H9 (cell line): Measurements from ENCODE around the gene NSMCE3. TPM values are rescaled to one million over a fixed set of nuclear protein-coding genes. Genes with fewer than 3 reads are reported as not detected.

Source experiments
- DNase-seq: peaks from one replicate; pipeline ENCODE4 v3.0.0-alpha.2; 2017
- H2AFZ ChIP-seq: one replicate; pipeline ENCODE4 v1.6.1; 2013; ENCODE audit warnings: mild to moderate bottlenecking, low read length, control low read depth, moderate library complexity
- H2AK5ac ChIP-seq: 2 replicates; pipeline ENCODE4 v1.6.1; 2013; ENCODE audit warnings: low read length, control low read depth, mixed read lengths; ENCODE audit not compliant: insufficient read length
- H2BK120ac ChIP-seq: one replicate; pipeline ENCODE4 v1.6.1; 2013; ENCODE audit warnings: low read depth, mild to moderate bottlenecking, low read length, control low read depth, inconsistent platforms; ENCODE audit not compliant: poor library complexity, severe bottlenecking
- H2BK12ac ChIP-seq: 2 replicates; pipeline ENCODE4 v1.6.1; 2013; ENCODE audit warnings: low read length, control low read depth, mixed read lengths, low read depth; ENCODE audit not compliant: insufficient read length
- H2BK15ac ChIP-seq: 2 replicates; pipeline ENCODE4 v1.6.1; 2013; ENCODE audit warnings: low read depth, low read length, control low read depth
- H2BK20ac ChIP-seq: one replicate; pipeline ENCODE4 v1.6.1; 2013; ENCODE audit warnings: low read depth, mild to moderate bottlenecking, low read length, control low read depth, inconsistent platforms; ENCODE audit not compliant: poor library complexity, severe bottlenecking
- H2BK5ac ChIP-seq: 2 replicates; pipeline ENCODE4 v1.6.1; 2013; ENCODE audit warnings: low read length, control low read depth, mixed read lengths; ENCODE audit not compliant: insufficient read length
- H3K14ac ChIP-seq: 2 replicates; pipeline ENCODE4 v1.6.1; 2013; ENCODE audit warnings: low read length, control low read depth; ENCODE audit not compliant: insufficient read depth
- H3K18ac ChIP-seq: 2 replicates; pipeline ENCODE4 v1.6.1; 2013; ENCODE audit warnings: low read depth, mild to moderate bottlenecking, mixed read lengths, low read length, control low read depth; ENCODE audit not compliant: insufficient read length
- H3K23ac ChIP-seq: 2 replicates; pipeline ENCODE4 v1.6.1; 2013; ENCODE audit warnings: low read length, control low read depth, mixed read lengths, low read depth; ENCODE audit not compliant: insufficient read length
- H3K23me2 ChIP-seq: 2 replicates; pipeline ENCODE4 v1.6.1; 2013; ENCODE audit warnings: low read depth, mild to moderate bottlenecking, mixed read lengths, low read length, control low read depth; ENCODE audit not compliant: insufficient read length, poor library complexity, severe bottlenecking
- H3K27ac ChIP-seq: 2 replicates; pipeline ENCODE4 v1.5.1; 2013; ENCODE audit warnings: low read length, control low read depth, mixed read lengths, low read depth; ENCODE audit not compliant: insufficient read length
- H3K27me3 ChIP-seq: 2 replicates; pipeline ENCODE4 v1.6.1; 2013; ENCODE audit warnings: low read length, control low read depth, inconsistent platforms; ENCODE audit not compliant: insufficient read depth
- H3K4ac ChIP-seq: 2 replicates; pipeline ENCODE4 v1.6.1; 2013; ENCODE audit warnings: low read depth, mild to moderate bottlenecking, control low read depth, inconsistent platforms, low read length, moderate library complexity
- H3K4me1 ChIP-seq: 2 replicates; pipeline ENCODE4 v1.6.1; 2013; ENCODE audit warnings: low read length, control low read depth, inconsistent platforms; ENCODE audit not compliant: insufficient read depth
- H3K4me2 ChIP-seq: 2 replicates; pipeline ENCODE4 v1.6.1; 2013; ENCODE audit warnings: low read length, control low read depth, mixed read lengths; ENCODE audit not compliant: insufficient read length, insufficient read depth
- H3K56ac ChIP-seq: 2 replicates; pipeline ENCODE4 v1.6.1; 2013; ENCODE audit warnings: low read depth, mild to moderate bottlenecking, mixed read lengths, low read length, control low read depth; ENCODE audit not compliant: insufficient read length
- H3K79me1 ChIP-seq: 2 replicates; pipeline ENCODE4 v1.6.1; 2013; ENCODE audit warnings: low read depth, mild to moderate bottlenecking, moderate library complexity, low read length, control low read depth, inconsistent platforms; ENCODE audit not compliant: insufficient read depth, poor library complexity, severe bottlenecking
- H3K79me2 ChIP-seq: 2 replicates; pipeline ENCODE4 v1.6.1; 2013; ENCODE audit warnings: low read length, control low read depth, inconsistent platforms; ENCODE audit not compliant: insufficient read depth
- H3K9ac ChIP-seq: 2 replicates; pipeline ENCODE4 v1.6.1; 2013; ENCODE audit warnings: low read length, control low read depth, mixed read lengths; ENCODE audit not compliant: insufficient read length; ENCODE audit errors: extremely low read depth
- H3K9me3 ChIP-seq: one replicate; pipeline ENCODE4 v1.6.1; 2013; ENCODE audit warnings: low read depth, low read length, inconsistent platforms; ENCODE audit not compliant: control insufficient read depth
- H3T11ph ChIP-seq: one replicate; pipeline ENCODE4 v1.6.1; 2013; ENCODE audit warnings: mild to moderate bottlenecking, low read length, control low read depth, inconsistent platforms
- H4K20me1 ChIP-seq: one replicate; pipeline ENCODE4 v1.6.1; 2013; ENCODE audit not compliant: control insufficient read depth, insufficient read length, insufficient read depth
- H4K5ac ChIP-seq: 2 replicates; pipeline ENCODE4 v1.6.1; 2013; ENCODE audit warnings: low read depth, mild to moderate bottlenecking, mixed read lengths, low read length, control low read depth; ENCODE audit not compliant: insufficient read length
- H4K8ac ChIP-seq: replicated peaks from 2 replicates; pipeline ENCODE4 v1.6.1; 2013; ENCODE audit warnings: low read length, control low read depth, mixed read lengths, low read depth; ENCODE audit not compliant: insufficient read length
- H4K91ac ChIP-seq: 2 replicates; pipeline ENCODE4 v1.6.1; 2013; ENCODE audit warnings: low read depth, mild to moderate bottlenecking, moderate library complexity, mixed read lengths, low read length, control low read depth; ENCODE audit not compliant: insufficient read length
- H3K27ac Mint-ChIP-seq, 3 experiments: 2 replicates in 2 of 3; 3 replicates in 1 of 3; pipeline ENCODE4 v1.8.0; 2020 to 2021; ENCODE audit warnings: mixed read lengths in 3 of 3, mild to moderate bottlenecking in 1 of 3, moderate library complexity in 1 of 3
- H3K27me3 Mint-ChIP-seq: 2 replicates; pipeline ENCODE4 v1.8.0; 2021; ENCODE audit warnings: low read depth, mild to moderate bottlenecking, moderate library complexity, mixed read lengths
- H3K36me3 Mint-ChIP-seq, 3 experiments: 2 replicates in 2 of 3; 3 replicates in 1 of 3; pipeline ENCODE4 v1.8.0; 2020 to 2021; ENCODE audit warnings: low read depth in 3 of 3, mixed read lengths in 3 of 3; ENCODE audit not compliant: insufficient read depth in 1 of 3
- H3K4me1 Mint-ChIP-seq, 2 experiments: 2 replicates each; pipeline ENCODE4 v1.8.0; 2020; ENCODE audit warnings: mixed read lengths in 2 of 2
- H3K4me3 Mint-ChIP-seq, 2 experiments: 2 replicates in 1 of 2; 3 replicates in 1 of 2; pipeline ENCODE4 v1.8.0; 2020 to 2021; ENCODE audit warnings: mild to moderate bottlenecking in 2 of 2, mixed read lengths in 2 of 2, moderate library complexity in 1 of 2
- H3K9me3 Mint-ChIP-seq, 2 experiments: 2 replicates in 1 of 2; 3 replicates in 1 of 2; pipeline ENCODE4 v1.8.0; 2020; ENCODE audit warnings: mild to moderate bottlenecking in 2 of 2, mixed read lengths in 2 of 2, moderate library complexity in 1 of 2
- total RNA-seq: library from RNA; stranded (reverse); gene quantifications from 2 replicates; pipeline ENCODE4 v1.2.1, GENCODE V29; 2021
- TF ChIP-seq, protein P1 (sequence below): fragments of 200-600 bp; sonication (generic); conservative IDR thresholded peaks from 3 replicates; pipeline ENCODE4 v1.8.0; 2021; ENCODE audit warnings: antibody characterized with exemption, mild to moderate bottlenecking

Gene NSMCE3
- total RNA-seq, 1 experiment from 2014 or later = 6.9 TPM

GRCh38 chr15:29270976-29271375 is 1.4 kb upstream of the NSMCE3 start:
- Histone ChIP-seq H2BK120ac (no peak overlapping the region), H3K23me2 (peaks cover 12% of the 10 kb centered on the region), H3K9me3 (no peaks in the 10 kb centered on the region), H4K8ac (no peak overlapping the region), H4K20me1 (no peaks in the 10 kb centered on the region), H3K56ac (no peak overlapping the region), H3K9ac (no peak overlapping the region), H2BK20ac (no peak overlapping the region), H3K79me2 (peaks cover 1% of the 10 kb centered on the region; the same call in 1 of the 2 replicates), H3K18ac (no peak overlapping the region), H3K4ac (no peak overlapping the region), H2AFZ (no peak overlapping the region), H3K79me1 (no peaks in the 10 kb centered on the region), H2BK5ac (no peak overlapping the region), H3K14ac (no peak overlapping the region), H4K5ac (no peak overlapping the region), H2AK5ac (no peak overlapping the region), H4K91ac (no peak overlapping the region), H3K4me2 (no peak overlapping the region), H3K27ac (no peak overlapping the region), H2BK15ac (no peak overlapping the region), H3K27me3 (no peaks in the 10 kb centered on the region), H3K4me1 (peaks cover 1% of the 10 kb centered on the region; the same call in 1 of the 2 replicates), H2BK12ac (no peak overlapping the region), H3K23ac (no peak overlapping the region), H3T11ph (no peak overlapping the region)
- Mint-ChIP-seq H3K4me1 (peaks cover 33 to 36% of the 10 kb centered on the region in 2 experiments), H3K27ac (no peak overlapping the region), H3K4me3 (no peak overlapping the region), H3K36me3 (no peaks in the 10 kb centered on the region), H3K9me3 (no peaks in the 10 kb centered on the region), H3K27me3 (no peaks in the 10 kb centered on the region)
- no peak for DNase-seq
- TF ChIP-seq, protein P1, sequence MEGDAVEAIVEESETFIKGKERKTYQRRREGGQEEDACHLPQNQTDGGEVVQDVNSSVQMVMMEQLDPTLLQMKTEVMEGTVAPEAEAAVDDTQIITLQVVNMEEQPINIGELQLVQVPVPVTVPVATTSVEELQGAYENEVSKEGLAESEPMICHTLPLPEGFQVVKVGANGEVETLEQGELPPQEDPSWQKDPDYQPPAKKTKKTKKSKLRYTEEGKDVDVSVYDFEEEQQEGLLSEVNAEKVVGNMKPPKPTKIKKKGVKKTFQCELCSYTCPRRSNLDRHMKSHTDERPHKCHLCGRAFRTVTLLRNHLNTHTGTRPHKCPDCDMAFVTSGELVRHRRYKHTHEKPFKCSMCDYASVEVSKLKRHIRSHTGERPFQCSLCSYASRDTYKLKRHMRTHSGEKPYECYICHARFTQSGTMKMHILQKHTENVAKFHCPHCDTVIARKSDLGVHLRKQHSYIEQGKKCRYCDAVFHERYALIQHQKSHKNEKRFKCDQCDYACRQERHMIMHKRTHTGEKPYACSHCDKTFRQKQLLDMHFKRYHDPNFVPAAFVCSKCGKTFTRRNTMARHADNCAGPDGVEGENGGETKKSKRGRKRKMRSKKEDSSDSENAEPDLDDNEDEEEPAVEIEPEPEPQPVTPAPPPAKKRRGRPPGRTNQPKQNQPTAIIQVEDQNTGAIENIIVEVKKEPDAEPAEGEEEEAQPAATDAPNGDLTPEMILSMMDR = no peak
